Mononuclear cell (primary cell): ENCODE data around the gene HS2ST1. TPM values are rescaled to one million over a fixed set of nuclear protein-coding genes. Genes with fewer than 3 reads are reported as not detected.

Source experiments
- H3K27me3 ChIP-seq: 2 replicates; pipeline ENCODE4 v1.6.0; 2011; ENCODE audit warnings: low read length, control low read depth; ENCODE audit not compliant: insufficient read depth
- H3K4me1 ChIP-seq: 2 replicates; pipeline ENCODE4 v1.5.1; 2011; ENCODE audit warnings: mild to moderate bottlenecking, low read length, control low read depth; ENCODE audit not compliant: insufficient read depth
- H3K4me3 ChIP-seq: 2 replicates; pipeline ENCODE4 v1.5.1; 2011; ENCODE audit warnings: mild to moderate bottlenecking, low read length, moderate library complexity
- H3K9me3 ChIP-seq: 2 replicates; pipeline ENCODE4 v1.5.1; 2011; ENCODE audit warnings: low read depth, mild to moderate bottlenecking, control low read depth, low read length
- total RNA-seq: library from RNA; depleted of rRNA; stranded (reverse); fragments of >200 nt; gene quantifications from one replicate; pipeline ENCODE4 v1.2.3, GENCODE V29; 2012

HS2ST1 gene
- total RNA-seq, 1 donor = 7.5 TPM

DNA sequence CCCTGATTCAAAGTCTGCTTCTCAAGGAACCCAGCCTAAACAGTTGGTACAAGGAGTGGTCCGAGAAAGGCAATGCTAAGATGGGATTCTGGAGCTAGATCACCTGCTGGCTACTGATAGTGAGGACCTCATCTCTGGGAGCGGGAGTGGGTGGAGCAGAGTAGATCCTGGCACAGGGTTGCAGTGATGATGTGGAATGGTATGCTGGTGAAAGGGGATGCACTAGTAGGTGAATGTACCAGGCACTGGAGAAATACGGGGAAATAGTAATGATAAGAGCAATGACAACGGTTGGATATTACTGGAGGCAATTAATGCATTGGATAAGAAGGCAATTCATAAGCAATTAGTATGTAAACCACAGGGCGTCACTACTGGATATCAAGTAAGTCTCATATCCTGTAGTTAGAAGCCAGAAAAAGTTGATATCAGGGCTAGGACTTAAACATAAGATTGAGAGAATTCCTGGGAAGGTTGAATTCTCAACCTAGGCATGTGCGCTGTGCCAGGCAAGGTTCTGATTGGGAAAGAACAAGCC is 245.0 kb downstream of the HS2ST1 start:
- H3K4me1 ChIP-seq = no peaks in the 10 kb centered on the region
- H3K4me3 ChIP-seq = no peak overlapping the region
- no peaks in the 10 kb centered on the region for H3K27me3 ChIP-seq
- no peaks in the 10 kb centered on the region for H3K9me3 ChIP-seq

Other genes starting within 250 kb of the HS2ST1 start
- 54.4 TPM for gene SH3GLB1, start 210.1 kb upstream of the HS2ST1 start, total RNA-seq
- 155 TPM for gene SELENOF, start 509 bp upstream of the HS2ST1 start, total RNA-seq